NOMO-1 treated with DMSO at 0.1 percent for 48 hours (cell line): ENCODE data around the gene SMIM13.

ENCODE experiments used
- DNase-seq: peaks from one replicate; lab custom pipeline; 2025; ENCODE audit not compliant: unreplicated experiment; lab: John Stamatoyannopoulos, UW

SMIM13 gene

GRCh38 chr6:11120271-11121005, 26.8 kb downstream of the SMIM13 start:
- DNase-seq: no peak

GRCh38 chr6:11121851-11122250, 28.2 kb downstream of the SMIM13 start:
- no peak for DNase-seq

- DNase-seq: no peak
These were observed 28.7 kb downstream of the SMIM13 start for GRCh38 chr6:11122380-11122779.

- DNase-seq: no peak
These were observed 30.3 kb downstream of the SMIM13 start for GRCh38 chr6:11123978-11124377.

- no peak for DNase-seq
These were observed 33.2 kb downstream of the SMIM13 start for GRCh38 chr6:11126876-11127275.

GRCh38 chr6:11128608-11129007, 35.0 kb downstream of the SMIM13 start:
- no peak for DNase-seq

GRCh38 chr6:11129908-11130565, 36.4 kb downstream of the SMIM13 start:
- no peak for DNase-seq

GRCh38 chr6:11130605-11131004, 37.0 kb downstream of the SMIM13 start:
- DNase-seq: no peak

- no peak for DNase-seq
These were observed 38.7 kb downstream of the SMIM13 start for GRCh38 chr6:11132194-11132888.

- DNase-seq: no peak
These were observed 39.6 kb downstream of the SMIM13 start for GRCh38 chr6:11133281-11133680.

GRCh38 chr6:11136809-11137208, 43.2 kb downstream of the SMIM13 start:
- no peak for DNase-seq

GRCh38 chr6:11139051-11139960, 45.7 kb downstream of the SMIM13 start:
- DNase-seq: peak; percentile 4

GRCh38 chr6:11140056-11140455, 46.4 kb downstream of the SMIM13 start:
- DNase-seq: no peak

- no peak for DNase-seq
These were observed 47.7 kb downstream of the SMIM13 start for GRCh38 chr6:11141295-11141694.

GRCh38 chr6:11142296-11143027, 48.8 kb downstream of the SMIM13 start:
- DNase-seq: peak; percentile 16

- peak; percentile 88 for DNase-seq
These were observed 50.0 kb downstream of the SMIM13 start for GRCh38 chr6:11143394-11144371.

GRCh38 chr6:11144393-11144851, 50.8 kb downstream of the SMIM13 start:
- peak; percentile 66 for DNase-seq

GRCh38 chr6:11146117-11146826, 52.6 kb downstream of the SMIM13 start:
- no peak for DNase-seq
